ENCODE measurements around the gene ZBTB7B. TPM values are rescaled to one million over a fixed set of nuclear protein-coding genes. Genes with fewer than 3 reads are reported as not detected.
"Not testable (repeated sequence)": the region's sequence is repeated elsewhere in the genome, so short reads cannot be mapped to it uniquely, and the experiment has no call there.

The ZBTB7B gene
- total RNA-seq, 2 experiments from 2014 or later = 22.8 to 25.1 TPM

GRCh38 chr1:154994269-154994587 is 8.4 kb upstream of the ZBTB7B start:
- no peak for TF ChIP-seq CTCF (IDR thresholded peaks at IDR 0.05)
- no peak overlapping the region for H3K4me3 Mint-ChIP-seq
- CTCF ChIA-PET = interaction anchor here (1.3 to 13.2 kb wide), 2 partner anchors 10 to 24 kb away, joined by 3 to 159 read pairs; no protein-coding TSS in a partner anchor

GRCh38 chr1:154994591-154994990 is 8.0 kb upstream of the ZBTB7B start:
- Histone ChIP-seq H3K36me3 (ENCODE audit: insufficient read depth, low read length) (peaks cover 22% of the 10 kb centered on the region), H3K27ac (ENCODE audit: low read depth in 1 of 2, low read length in 2 of 2) (no peak overlapping the region), H3K4me3 (ENCODE audit: low read length) (no peak overlapping the region), H3K9me3 (ENCODE audit: control insufficient read depth in 1 of 2, insufficient read depth in 1 of 2, low read length in 2 of 2) (no peaks in the 10 kb centered on the region), H3K4me1 (ENCODE audit: insufficient read depth, low read length) (peaks cover 32% of the 10 kb centered on the region), H3K27me3 (ENCODE audit: control insufficient read depth in 1 of 2, insufficient read depth in 2 of 2, low read length in 2 of 2) (no peaks in the 10 kb centered on the region)
- peaks cover 9% of the 10 kb centered on the region for H3K36me3 Mint-ChIP-seq (ENCODE audit: low read depth)
- ChIA-PET CTCF (interaction anchor here (13.2 kb wide), 1 partner anchor 24 kb away, joined by 159 read pairs; no protein-coding TSS in a partner anchor), POLR2A (interaction anchor here (1.0 to 2.5 kb wide), 4 partner anchors 11 to 39 kb away, joined by 5 to 19 read pairs (median 13); partner anchors contain the start of genes CKS1B, FLAD1 and PBXIP1)
- H3K4me3 Mint-ChIP-seq = no peak overlapping the region
- H3K4me1 Mint-ChIP-seq (ENCODE audit: low read depth) = peaks cover 37% of the 10 kb centered on the region
- intact Hi-C loops (cut with DNase I, micrococcal nuclease) = no loop called here
- no peak for DNase-seq
- no peak for ATAC-seq (ENCODE audit: poor library complexity)
- H3K27me3 Mint-ChIP-seq = no peaks in the 10 kb centered on the region
- no peak for TF ChIP-seq CTCF (IDR thresholded peaks at IDR 0.05)
- no peak overlapping the region for H3K27ac Mint-ChIP-seq
- H3K9me3 Mint-ChIP-seq = no peaks in the 10 kb centered on the region

More at GRCh38 chr1:154994269-154994587, 8.4 kb upstream of the ZBTB7B start:
- Mint-ChIP-seq H3K27me3 (no peaks in the 10 kb centered on the region), H3K9me3 (no peaks in the 10 kb centered on the region), H3K27ac (no peak overlapping the region), H3K36me3 (ENCODE audit: low read depth) (peaks cover 13% of the 10 kb centered on the region), H3K4me1 (ENCODE audit: low read depth) (peaks cover 34% of the 10 kb centered on the region)
- Histone ChIP-seq H3K27me3 (ENCODE audit: control insufficient read depth in 1 of 2, insufficient read depth in 2 of 2, low read length in 2 of 2) (no peaks in the 10 kb centered on the region), H3K36me3 (ENCODE audit: insufficient read depth, low read length) (peaks cover 26% of the 10 kb centered on the region), H3K4me3 (ENCODE audit: low read length) (no peak overlapping the region), H3K9me3 (ENCODE audit: control insufficient read depth in 1 of 2, insufficient read depth in 1 of 2, low read length in 2 of 2) (no peaks in the 10 kb centered on the region), H3K27ac (ENCODE audit: low read depth in 1 of 2, low read length in 2 of 2) (no peak overlapping the region), H3K4me1 (ENCODE audit: insufficient read depth, low read length) (peaks cover 32% of the 10 kb centered on the region)
- no peak for DNase-seq
- no peak for ATAC-seq (ENCODE audit: poor library complexity)
- intact Hi-C loops (cut with DNase I, micrococcal nuclease) = no loop called here
- POLR2A ChIA-PET = interaction anchor here (1.0 to 2.5 kb wide), 4 partner anchors 10 to 39 kb away, joined by 5 to 19 read pairs (median 13); partner anchors contain the start of genes CKS1B, FLAD1 and PBXIP1

GRCh38 chr1:154995301-154995983 is 7.2 kb upstream of the ZBTB7B start:
- intact Hi-C loops (cut with DNase I, micrococcal nuclease); H3K27me3 Mint-ChIP-seq; H3K4me3 ChIP-seq (ENCODE audit: low read length); H3K27ac ChIP-seq (ENCODE audit: low read depth in 1 of 2, low read length in 2 of 2); H3K27ac Mint-ChIP-seq; H3K9me3 ChIP-seq (ENCODE audit: control insufficient read depth in 1 of 2, insufficient read depth in 1 of 2, low read length in 2 of 2); ATAC-seq (ENCODE audit: poor library complexity); H3K27me3 ChIP-seq (ENCODE audit: control insufficient read depth in 1 of 2, insufficient read depth in 2 of 2, low read length in 2 of 2); H3K9me3 Mint-ChIP-seq; H3K36me3 Mint-ChIP-seq (ENCODE audit: low read depth): not testable (repeated sequence)
- peaks cover 45% of the 10 kb centered on the region for H3K4me1 Mint-ChIP-seq (ENCODE audit: low read depth)
- peak overlapping the region; percentile 18 for H3K4me3 Mint-ChIP-seq
- Histone ChIP-seq H3K36me3 (ENCODE audit: insufficient read depth, low read length) (peaks cover 14% of the 10 kb centered on the region), H3K4me1 (ENCODE audit: insufficient read depth, low read length) (peaks cover 34% of the 10 kb centered on the region)
- CTCF ChIA-PET = interaction anchor here (13.2 kb wide), 1 partner anchor 23 kb away, joined by 159 read pairs; no protein-coding TSS in a partner anchor
- POLR2A ChIA-PET = interaction anchor here (1.1 to 10.2 kb wide), 4 partner anchors 11 to 34 kb away, joined by 3 to 189 read pairs (median 4); partner anchors contain the start of genes CKS1B and PYGO2
- DNase-seq = peak in 3 of 14 experiments; percentile 42 to 51 (median 46)

Measured in CD4-positive, alpha-beta T cell (primary cell).